GM12891 (cell line): ENCODE results near the gene MAP3K19.
"Not testable (repeated sequence)": the region's sequence is repeated elsewhere in the genome, so short reads cannot be mapped to it uniquely, and the experiment has no call there.

Experiments
- PAX5 ChIP-seq: IDR thresholded peaks from 2 replicates; pipeline ENCODE4 v1.6.1; 2011; ENCODE audit warnings: low read length, moderate library complexity, mild to moderate bottlenecking; ENCODE audit not compliant: insufficient read depth, severe bottlenecking
- POLR2A ChIP-seq: IDR thresholded peaks from 2 replicates; pipeline ENCODE4 v1.6.1; 2011; ENCODE audit warnings: low read depth, low read length, control low read depth
- POLR2AphosphoS5 ChIP-seq: IDR thresholded peaks from 2 replicates; pipeline ENCODE4 v1.6.1; 2011; ENCODE audit warnings: low read depth, low read length, control low read depth

- TF ChIP-seq POLR2AphosphoS5, PAX5, POLR2A: not testable (repeated sequence)
Measured at GRCh38 chr2:135089597-135089996, 42.4 kb upstream of the MAP3K19 start.
